HG03108 (cell line): Measurements from ENCODE around the gene RADIL.
"Not testable (repeated sequence)": the region's sequence is repeated elsewhere in the genome, so short reads cannot be mapped to it uniquely, and the experiment has no call there.

ENCODE experiments used
- ATAC-seq: cut with Tn5 transposase; IDR thresholded peaks from one replicate; pipeline ENCODE4 v1.9.1; 2021; ENCODE audit warnings: moderate library complexity; ENCODE audit not compliant: unreplicated experiment

RADIL gene

GRCh38 chr7:4809666-4810065, 73.8 kb downstream of the RADIL start:
- no peak for ATAC-seq

GRCh38 chr7:4809091-4809591, 74.4 kb downstream of the RADIL start:
- ATAC-seq: no peak

- no peak for ATAC-seq
Measured at GRCh38 chr7:4808565-4808964, 75.0 kb downstream of the RADIL start.

GRCh38 chr7:4808026-4808425, 75.5 kb downstream of the RADIL start:
- ATAC-seq: no peak

GRCh38 chr7:4807598-4808016, 75.9 kb downstream of the RADIL start:
- no peak for ATAC-seq

GRCh38 chr7:4806983-4807597, 76.4 kb downstream of the RADIL start:
- no peak for ATAC-seq

GRCh38 chr7:4805984-4806300, 77.6 kb downstream of the RADIL start:
- ATAC-seq: no peak

- no peak for ATAC-seq
Measured at GRCh38 chr7:4805110-4805983, 78.2 kb downstream of the RADIL start.

GRCh38 chr7:4803397-4804241, 79.9 kb downstream of the RADIL start:
- ATAC-seq: no peak

GRCh38 chr7:4802577-4802976, 80.9 kb downstream of the RADIL start:
- ATAC-seq: not testable (repeated sequence)

GRCh38 chr7:4801839-4802231, 81.7 kb downstream of the RADIL start:
- no peak for ATAC-seq

- ATAC-seq: no peak
Measured at GRCh38 chr7:4800926-4801838, 82.3 kb downstream of the RADIL start.

- ATAC-seq: no peak
Measured at GRCh38 chr7:4800487-4800886, 83.0 kb downstream of the RADIL start.

- ATAC-seq: no peak
Measured at GRCh38 chr7:4799508-4800268, 83.8 kb downstream of the RADIL start.

- no peak for ATAC-seq
Measured at GRCh38 chr7:4798706-4799235, 84.7 kb downstream of the RADIL start.

GRCh38 chr7:4797858-4798705, 85.4 kb downstream of the RADIL start:
- ATAC-seq: no peak

- no peak for ATAC-seq
Measured at GRCh38 chr7:4796453-4796852, 87.1 kb downstream of the RADIL start.

GRCh38 chr7:4794591-4795350, 88.7 kb downstream of the RADIL start:
- ATAC-seq: no peak
